Head of caudate nucleus (tissue), 42 donors: ENCODE data around the gene ROMO1.

Experiments
- DNase-seq, 42 donors: peaks; one replicate each; pipeline versions ENCODE4 v3.0.0 to v3.0.0-alpha.2; 2020 to 2021; ENCODE audit warnings: mixed read lengths in 7 of 42
- intact Hi-C: fragments of 100-400 bp; cut with DNase I; formaldehyde crosslinking; loops from one replicate; pipeline ENCODE4 v1.15.0; 2022

The ROMO1 gene

GRCh38 chr20:35699127-35699956 is at the start of gene ROMO1, which contains the start of gene NFS1:
ROMO1 (plus strand) TSS chr20:35699405; CDS start chr20:35699633, 228 bp downstream.
NFS1 (minus strand) TSS chr20:35699352; CDS start chr20:35699288, 64 bp downstream.
- intact Hi-C loops = no loop called here
- peak; percentile 68 to 95 (median 90) for DNase-seq

- DNase-seq = no peak
Observed at GRCh38 chr20:35650632-35651031, 48.6 kb upstream of the ROMO1 start.

DNA sequence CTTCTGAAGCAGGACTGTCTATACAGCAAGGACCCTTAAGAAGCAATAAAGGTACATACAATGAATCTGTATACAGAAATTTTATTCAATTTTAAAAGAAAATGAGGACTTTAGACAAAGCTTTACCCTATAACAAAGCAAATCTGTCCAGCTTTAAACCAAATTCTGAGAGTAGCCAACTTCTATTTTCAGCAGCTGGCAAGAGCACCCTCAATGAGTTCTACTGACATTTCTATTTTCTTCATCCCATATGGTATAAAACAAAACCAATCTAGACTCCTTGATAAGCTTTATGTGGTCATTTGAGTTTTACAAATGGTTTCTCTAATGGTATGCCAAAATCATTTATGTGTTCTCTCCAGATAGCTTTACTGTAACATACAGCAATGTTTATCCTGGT is 47.2 kb upstream of the ROMO1 start:
- intact Hi-C loops = no loop called here
- no peak for DNase-seq

More at GRCh38 chr20:35650632-35651031, 48.6 kb upstream of the ROMO1 start:
- intact Hi-C loops = no loop called here

DNA sequence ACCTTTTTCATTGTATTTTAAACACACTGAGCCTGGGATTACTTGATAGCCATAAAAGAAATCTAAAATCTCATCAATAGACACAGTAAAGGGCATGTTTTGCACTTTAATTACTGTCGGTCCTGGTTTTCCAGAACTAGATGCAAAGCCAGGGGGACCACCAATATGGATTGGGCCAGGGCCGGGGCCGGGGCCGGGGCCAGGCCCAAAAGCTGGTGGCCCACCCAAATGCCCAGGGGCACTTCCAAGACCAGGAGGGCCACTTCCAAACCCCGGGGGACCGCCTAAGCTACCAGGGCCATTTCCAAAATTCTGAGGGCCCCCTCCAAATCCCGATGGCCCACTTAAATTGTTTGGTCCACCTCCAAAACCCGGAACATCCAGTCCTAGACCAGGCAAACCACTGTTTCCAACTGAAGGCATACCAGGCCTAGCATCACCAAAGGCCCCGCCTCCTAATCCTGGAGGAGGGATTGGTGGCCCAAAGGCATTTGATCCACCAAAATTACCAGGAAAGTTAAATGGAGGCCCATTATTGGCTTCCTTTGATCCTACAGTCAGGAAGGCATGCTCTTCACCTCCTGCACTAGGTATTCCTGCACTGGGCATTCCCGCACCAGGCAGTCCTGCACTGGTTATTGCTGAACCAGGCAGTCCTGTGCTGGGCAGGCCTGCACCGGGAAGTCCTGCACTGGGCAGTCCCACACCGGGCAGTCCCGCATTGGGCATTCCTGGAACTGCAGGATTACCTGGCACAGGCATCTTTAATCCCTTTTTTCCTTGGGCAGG is 46.4 kb upstream of the ROMO1 start:
- DNase-seq = no peak
- intact Hi-C loops = no loop called here

DNA sequence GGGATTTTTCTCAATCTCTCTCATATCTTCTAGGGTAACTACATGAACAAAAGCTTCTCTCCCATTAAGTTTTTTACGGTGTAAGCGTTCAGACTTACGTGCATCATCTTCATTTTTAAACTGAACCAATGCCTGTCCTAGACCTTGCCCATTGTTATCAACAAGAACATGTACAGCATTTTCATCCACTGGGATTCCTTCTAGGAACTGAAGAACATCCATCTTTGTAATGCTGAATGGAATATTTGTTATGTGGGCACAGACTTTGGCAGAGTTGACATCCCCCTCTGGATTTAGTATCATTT is 45.8 kb upstream of the ROMO1 start:
- no peak for DNase-seq
- intact Hi-C loops = no loop called here

GRCh38 chr20:35653893-35654292 is 45.3 kb upstream of the ROMO1 start:
- no peak for DNase-seq
- intact Hi-C loops = no loop called here

DNA sequence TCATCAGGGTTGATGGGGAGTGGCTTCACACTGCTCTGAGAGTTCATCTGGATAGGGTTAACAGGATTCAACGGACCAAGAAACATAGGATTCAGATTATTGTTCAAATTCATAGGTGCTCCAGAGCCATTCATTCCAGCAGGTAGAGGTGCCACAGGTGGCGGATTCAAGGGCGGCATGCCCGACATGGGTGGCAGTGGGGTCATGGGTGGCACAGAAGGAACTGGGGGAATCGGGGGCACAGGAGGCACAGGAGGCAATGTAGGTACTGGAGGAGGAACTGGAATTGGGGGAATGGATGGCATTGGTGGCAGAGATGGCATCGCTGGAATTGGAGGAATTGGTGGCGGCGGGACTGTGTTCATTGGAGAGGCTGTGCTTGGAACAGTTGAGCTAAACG is 44.8 kb upstream of the ROMO1 start:
- no peak for DNase-seq
- intact Hi-C loops = no loop called here

DNA sequence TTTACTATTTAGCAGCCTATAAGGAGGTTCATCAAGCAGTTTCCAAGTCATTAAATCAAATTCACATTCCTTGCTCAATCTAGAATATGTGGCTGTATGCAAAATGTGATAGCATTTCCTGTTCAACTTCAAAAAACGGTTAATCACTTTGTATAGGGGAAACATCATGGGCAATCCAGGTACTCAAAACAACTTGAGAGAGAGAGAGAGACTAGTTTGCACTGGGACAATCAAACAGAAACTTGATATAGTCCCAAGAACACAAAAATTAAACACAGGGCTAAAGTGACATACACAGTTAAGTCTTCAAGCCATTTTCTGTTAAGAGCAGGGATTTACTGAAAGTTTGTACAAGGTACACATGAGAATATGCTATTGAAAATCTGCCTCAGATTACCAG is 41.9 kb upstream of the ROMO1 start:
- intact Hi-C loops = no loop called here
- DNase-seq = no peak

- intact Hi-C loops = loop anchor here (5.0 to 10.0 kb wide), 2 partner anchors 46 to 82 kb away; partner anchors contain the start of genes RBM39 and SPAG4
- DNase-seq = no peak
Observed at GRCh38 chr20:35660122-35660937, 38.9 kb upstream of the ROMO1 start.

DNA sequence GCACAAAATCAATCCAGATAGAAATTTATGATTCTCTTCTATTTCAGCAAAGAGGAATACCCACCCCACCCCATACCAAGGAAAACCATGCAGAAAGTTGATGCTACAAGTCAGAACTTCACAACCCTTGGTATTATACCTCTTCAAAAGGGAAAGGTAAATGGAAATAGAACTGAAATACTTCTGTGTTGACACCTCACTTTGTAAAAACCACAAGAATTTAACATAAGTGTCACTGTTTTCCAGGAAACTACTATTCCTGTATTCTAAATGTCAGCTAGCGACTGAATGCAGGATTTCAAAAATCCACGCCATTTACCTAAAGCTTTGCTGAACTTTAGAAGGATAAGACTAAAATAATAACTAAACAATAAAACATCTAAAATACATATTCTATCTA is 38.2 kb upstream of the ROMO1 start:
- intact Hi-C loops = loop anchor here (5.0 to 10.0 kb wide), 2 partner anchors 46 to 81 kb away; partner anchors contain the start of genes RBM39 and SPAG4
- DNase-seq = no peak

- intact Hi-C loops = loop anchor here (5.0 to 10.0 kb wide), 2 partner anchors 47 to 80 kb away; partner anchors contain the start of genes RBM39 and SPAG4
- DNase-seq = no peak
Observed at GRCh38 chr20:35661908-35662307, 37.3 kb upstream of the ROMO1 start.

GRCh38 chr20:35662551-35662950 is 36.7 kb upstream of the ROMO1 start:
- no peak for DNase-seq
- intact Hi-C loops = loop anchor here (5.0 to 10.0 kb wide), 2 partner anchors 48 to 80 kb away; partner anchors contain the start of genes RBM39 and SPAG4

DNA sequence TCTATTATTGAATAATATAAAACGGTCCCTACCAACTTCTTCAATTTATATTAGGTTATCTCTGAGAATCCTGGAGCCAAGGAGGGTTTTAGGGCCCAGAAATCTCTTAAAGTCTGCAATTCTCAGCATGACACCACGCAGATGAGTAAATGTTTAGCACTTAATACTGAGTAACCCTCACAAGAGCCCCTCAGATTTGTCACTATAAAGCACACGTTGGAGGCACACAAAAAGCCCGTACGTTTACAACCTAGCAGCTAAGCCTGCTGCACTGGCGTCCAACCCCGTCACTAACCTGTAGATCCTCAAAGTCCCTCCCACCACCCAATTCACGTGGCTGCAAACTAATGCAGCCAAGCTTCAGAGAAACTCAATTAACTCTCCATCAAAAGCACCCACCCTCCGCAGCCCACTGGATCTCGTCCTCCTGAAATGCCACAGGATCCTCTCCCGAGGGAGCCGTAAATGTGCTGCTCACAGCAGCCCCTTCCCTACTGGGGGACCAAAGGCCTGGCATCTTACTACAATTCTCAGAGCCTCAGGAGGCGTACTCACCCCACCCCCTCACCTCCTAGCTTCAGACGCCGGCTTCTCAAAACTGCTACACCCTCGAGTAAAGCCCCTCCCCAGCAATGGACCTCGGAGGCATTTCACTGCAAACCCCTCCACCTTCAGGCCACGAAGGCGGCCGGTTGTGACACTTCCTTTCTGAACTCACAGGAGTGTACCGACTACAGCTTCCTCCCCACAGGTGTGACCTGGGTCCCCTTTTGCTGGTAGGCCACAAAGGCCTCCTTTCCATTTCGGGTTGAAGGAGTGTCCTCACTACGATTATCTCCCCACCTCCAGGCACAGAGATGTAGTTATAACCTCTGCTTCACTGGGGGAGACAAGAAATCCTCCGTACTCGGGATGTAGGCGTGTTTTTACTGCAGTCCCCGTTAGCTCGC is 35.4 kb upstream of the ROMO1 start:
- peak in 39 of 42 donors; percentile 10 to 74 (median 47) for DNase-seq
- intact Hi-C loops = loop anchor here (5.0 to 10.0 kb wide), 2 partner anchors 49 to 79 kb away; partner anchors contain the start of genes RBM39 and SPAG4

DNA sequence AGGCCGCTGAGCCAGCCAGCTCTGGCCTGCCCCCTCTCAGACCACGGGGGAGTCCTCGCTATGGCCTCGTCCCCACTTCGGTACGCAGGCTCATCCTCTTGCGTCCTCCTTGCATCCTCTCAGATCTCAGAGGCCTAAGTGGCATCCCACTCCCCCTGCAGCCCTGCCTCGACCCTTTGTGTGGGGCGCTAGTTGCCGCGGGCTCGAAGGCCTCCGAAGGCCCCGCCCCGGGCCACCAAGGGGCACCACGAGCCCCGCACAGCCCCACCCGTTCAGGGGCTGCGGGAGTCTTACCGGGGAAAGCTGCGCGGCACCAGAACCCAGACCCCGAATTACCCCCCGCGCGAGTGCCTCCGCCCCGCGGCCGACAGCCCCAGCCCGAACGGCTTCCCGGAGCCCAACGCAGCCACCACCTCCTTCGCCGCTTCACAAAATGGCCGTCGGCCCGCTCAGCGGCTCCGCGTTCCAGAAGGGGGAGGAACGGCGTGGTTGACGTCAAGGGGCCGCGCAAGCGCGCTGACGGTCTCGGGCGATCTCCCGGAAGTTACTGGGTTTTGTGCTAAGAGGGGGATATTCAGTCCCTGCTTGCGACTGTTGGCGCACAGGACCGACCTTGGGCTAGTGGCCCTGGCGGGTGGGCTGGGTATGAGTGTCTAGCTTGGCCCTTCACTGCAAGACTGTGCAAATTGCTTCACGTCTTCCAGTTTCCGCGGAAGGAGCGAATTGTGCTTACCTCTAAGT is 34.6 kb upstream of the ROMO1 start, which contains the start of the genes CPNE1 and RBM12:
Gene CPNE1, minus strand, starts transcription at position 435 of the 741 bp plus-strand sequence. CDS start 31,977 bp downstream, outside the sequence.
Gene RBM12, minus strand, starts transcription at position 435 of the 741 bp plus-strand sequence. CDS start 9,578 bp downstream, outside the sequence.
- intact Hi-C loops = loop anchor here (5.0 to 10.0 kb wide), 2 partner anchors 50 to 78 kb away; partner anchors contain the start of genes RBM39 and SPAG4
- peak; percentile 85 to 97 (median 94) for DNase-seq

DNA sequence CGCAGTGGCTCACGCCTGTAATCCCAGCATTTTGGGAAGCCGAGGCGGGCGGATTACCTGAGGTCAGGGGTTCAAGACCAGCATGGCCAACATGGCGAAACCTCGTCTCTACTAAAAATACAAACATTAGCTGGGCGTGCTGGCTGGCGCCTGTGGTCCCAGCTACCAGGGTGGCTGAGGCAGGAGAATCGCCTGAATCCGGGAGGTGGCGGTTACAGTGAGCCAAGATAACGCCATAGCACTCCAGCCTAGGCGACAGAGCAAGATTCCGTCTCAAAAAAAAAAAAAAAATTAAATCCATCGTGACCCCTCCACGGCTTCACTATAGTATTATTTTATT is 33.3 kb upstream of the ROMO1 start:
- intact Hi-C loops = loop anchor here (10.0 kb wide), 1 partner anchor 51 kb away; the partner anchor contains the start of gene SPAG4
- DNase-seq = no peak

DNA sequence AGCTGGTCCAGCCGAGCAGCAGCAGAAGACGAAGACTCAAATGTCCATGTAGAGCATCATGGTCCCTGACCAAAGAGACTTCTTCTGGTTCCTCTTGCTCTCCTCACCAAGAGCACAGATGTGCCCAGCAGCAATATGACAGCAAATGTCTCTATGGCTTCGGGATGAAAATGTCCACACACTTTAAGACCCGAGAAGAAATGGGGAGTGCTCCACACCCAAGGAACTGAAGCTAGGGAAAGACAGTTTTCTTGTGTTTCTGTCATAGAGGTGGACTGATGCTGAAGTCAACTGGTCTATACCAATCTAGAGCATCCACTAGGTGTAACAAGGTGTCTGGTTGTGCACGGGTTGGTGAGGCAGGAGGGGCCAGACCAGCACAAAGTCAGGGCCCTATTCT is 30.0 kb upstream of the ROMO1 start:
- intact Hi-C loops = loop anchor here (10.0 kb wide), 1 partner anchor 54 kb away; the partner anchor contains the start of gene SPAG4
- no peak for DNase-seq

DNA sequence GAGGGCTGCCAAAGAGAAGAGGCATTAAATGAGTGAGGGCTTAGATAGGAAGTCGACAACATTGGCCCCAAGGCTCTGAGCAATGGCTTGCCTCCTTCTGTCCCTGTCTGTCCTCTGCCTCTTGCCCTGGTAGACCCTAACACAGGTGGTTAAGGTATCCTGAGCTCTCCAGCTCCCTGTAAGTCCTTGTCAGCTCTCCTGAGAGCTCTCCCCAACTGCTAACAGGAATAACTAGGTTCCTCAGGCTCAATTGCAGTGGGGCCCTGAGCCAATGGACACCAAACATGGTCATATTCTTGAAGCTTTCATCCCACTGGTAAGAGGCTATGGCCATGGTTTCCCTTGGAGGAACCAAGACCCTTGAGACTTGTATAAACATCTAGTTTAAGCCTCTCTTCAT is 29.5 kb upstream of the ROMO1 start:
- DNase-seq = no peak
- intact Hi-C loops = loop anchor here (10.0 kb wide), 1 partner anchor 55 kb away; the partner anchor contains the start of gene SPAG4
